HepG2 (cell line): ENCODE results near the gene FGGY. TPM values are rescaled to one million over a fixed set of nuclear protein-coding genes. Genes with fewer than 3 reads are reported as not detected.

Experiments used
- ATAC-seq: fragments of 200-7000 bp; cut with Tn5 transposase; 3 replicates; pipeline ENCODE4 v1.9.1; 2020; ENCODE audit warnings: mild to moderate bottlenecking, moderate library complexity
- BruUV-seq: library from RNA; stranded (reverse); fragments of 400-500 nt; replicated peaks from 2 replicates; lab custom pipeline; 2021; lab: Mats Ljungman, UMichigan
- CTCF ChIA-PET: fragments of 300-600 bp; formaldehyde crosslinking; extraction: SDS; loops from one replicate; lab custom pipeline; 2021; ENCODE audit warnings: low total read pairs, inconsistent platforms, low intra/inter-chr PET ratio; lab: Yijun Ruan, JAX
- POLR2A ChIA-PET: fragments of 350-600 bp; sonication (Branson Sonifier 250); formaldehyde crosslinking; loops from one replicate; lab custom pipeline; 2020; ENCODE audit warnings: antibody characterized with exemption, inconsistent platforms; lab: Yijun Ruan, JAX
- DNase-seq: peaks from one replicate; pipeline ENCODE4 v3.0.0-alpha.2; 2015; ENCODE audit warnings: low spot score
- FAIRE-seq: peaks from 3 replicates; lab custom pipeline; 2011; peaks lifted over from hg19 to GRCh38; lab: Jason Lieb, UNC
- H2AFZ ChIP-seq: one replicate; pipeline ENCODE4 v1.6.1; 2011; ENCODE audit warnings: low read length, inconsistent platforms
- H3K27ac ChIP-seq: fragments of 300-600 bp; 3 replicates; pipeline ENCODE4 v1.8.0; 2011; ENCODE audit warnings: mixed run types, mild to moderate bottlenecking, mixed read lengths, low read length, inconsistent platforms; ENCODE audit not compliant: insufficient read depth; ENCODE audit errors: extremely low read length
- H3K27me3 ChIP-seq, 2 experiments: fragments of 200-600 bp in 1 of 2; 2 replicates in 1 of 2; 3 replicates in 1 of 2; pipeline versions ENCODE4 v1.6.0 to v1.8.0; 2011; ENCODE audit warnings: low read length in 2 of 2, mild to moderate bottlenecking in 2 of 2, moderate library complexity in 2 of 2, inconsistent platforms in 1 of 2; ENCODE audit not compliant: insufficient read depth in 2 of 2, control insufficient read depth in 1 of 2
- H3K36me3 ChIP-seq, 2 experiments: fragments of 200-600 bp in 1 of 2; replicated peaks in 1 of 2; 2 replicates in 1 of 2; 3 replicates in 1 of 2; pipeline versions ENCODE4 v1.5.1 to v1.8.0; 2011; ENCODE audit warnings: low read length in 2 of 2, inconsistent platforms in 1 of 2; ENCODE audit not compliant: insufficient read depth in 2 of 2, control insufficient read depth in 1 of 2
- H3K4me1 ChIP-seq: 2 replicates; pipeline ENCODE4 v1.5.1; 2012; ENCODE audit warnings: low read length, inconsistent platforms; ENCODE audit not compliant: insufficient read depth
- H3K4me2 ChIP-seq: 2 replicates; pipeline ENCODE4 v1.6.0; 2011; ENCODE audit warnings: low read depth, low read length, inconsistent platforms
- H3K4me3 ChIP-seq, 3 experiments: fragments of 200-600 bp in 1 of 3; sonication (generic), shearing (Covaris generic) in 1 of 3; replicated peaks in 1 of 3; 2 replicates each; pipeline ENCODE4 v1.5.1; 2011 to 2016; ENCODE audit warnings: low read length in 3 of 3, inconsistent platforms in 2 of 3, low read depth in 2 of 3, mild to moderate bottlenecking in 2 of 3, control low read depth in 1 of 3, mixed read lengths in 1 of 3; ENCODE audit not compliant: insufficient read depth in 1 of 3
- H3K79me2 ChIP-seq: one replicate; pipeline ENCODE4 v1.6.1; 2011; ENCODE audit warnings: low read length, inconsistent platforms; ENCODE audit not compliant: insufficient read depth
- H3K9ac ChIP-seq: 2 replicates; pipeline ENCODE4 v1.6.0; 2011; ENCODE audit warnings: mild to moderate bottlenecking, low read depth, low read length, inconsistent platforms; ENCODE audit not compliant: insufficient read depth
- H3K9me3 ChIP-seq: 2 replicates; pipeline ENCODE4 v1.5.1; 2012; ENCODE audit warnings: mild to moderate bottlenecking, low read length
- H4K20me1 ChIP-seq: 2 replicates; pipeline ENCODE4 v1.6.0; 2011; ENCODE audit warnings: inconsistent platforms, mild to moderate bottlenecking, low read length, moderate library complexity; ENCODE audit not compliant: insufficient read depth
- CENPBD1 ChIP-seq: sonication (generic); formaldehyde crosslinking; IDR thresholded peaks from 2 replicates; pipeline ENCODE4 v1.8.0; 2022; ENCODE audit warnings: missing genetic modification reagents, low read depth, mild to moderate bottlenecking, borderline replicate concordance
- HHEX ChIP-seq: IDR thresholded peaks from 2 replicates; pipeline ENCODE4 v1.6.1; 2016; ENCODE audit warnings: control low read depth
- KDM4B ChIP-seq: sonication (generic); formaldehyde crosslinking; IDR thresholded peaks from 2 replicates; pipeline ENCODE4 v1.4.0; 2020; ENCODE audit warnings: missing genetic modification reagents
- KLF13 ChIP-seq: sonication (generic); formaldehyde crosslinking; IDR thresholded peaks from 2 replicates; pipeline ENCODE4 v1.4.0; 2020; ENCODE audit warnings: mild to moderate bottlenecking, missing genetic modification reagents
- POLR2AphosphoS5 ChIP-seq: IDR thresholded peaks from 2 replicates; pipeline ENCODE4 v1.6.1; 2012; ENCODE audit warnings: low read depth, low read length
- PRPF4 ChIP-seq: fragments of 200-400 bp; formaldehyde crosslinking; IDR thresholded peaks from 2 replicates; pipeline ENCODE4 v1.6.1; 2016; ENCODE audit warnings: low read length, low read depth; ENCODE audit not compliant: poor library complexity, severe bottlenecking
- SATB2 ChIP-seq: sonication (generic); formaldehyde crosslinking; IDR thresholded peaks from 2 replicates; pipeline ENCODE4 v1.5.0; 2020; ENCODE audit warnings: missing genetic modification reagents
- ZNF3 ChIP-seq: IDR thresholded peaks from 2 replicates; pipeline ENCODE4 v1.7.0; 2017; ENCODE audit warnings: inconsistent platforms
- ZNF33A ChIP-seq: sonication (generic); formaldehyde crosslinking; IDR thresholded peaks from 2 replicates; pipeline ENCODE4 v1.5.1; 2020; ENCODE audit warnings: missing genetic modification reagents, mild to moderate bottlenecking, moderate library complexity, borderline replicate concordance
- ZNF512 ChIP-seq: sonication (generic); formaldehyde crosslinking; IDR thresholded peaks from 2 replicates; pipeline ENCODE4 v1.4.0; 2020; ENCODE audit warnings: mild to moderate bottlenecking, missing genetic modification reagents
- ZNF616 ChIP-seq: sonication (generic); formaldehyde crosslinking; IDR thresholded peaks from 2 replicates; pipeline ENCODE4 v1.5.0; 2020; ENCODE audit warnings: low read depth, mild to moderate bottlenecking, missing genetic modification reagents
- WGBS: methylation state at CpG from one replicate; pipeline ENCODE4 v1.1.6; 2017; ENCODE audit warnings: low lambda C conversion rate; 5-methylcytosine and 5-hydroxymethylcytosine counted together
- in situ Hi-C: cut with HindIII; loops from 2 replicates; pipeline ENCODE4 v1.10.0; 2017; ENCODE audit warnings: low pct_unique_long_range_greater_than_20kb; ENCODE audit not compliant: extremely low pct_ligation_motif_present
- intact Hi-C: fragments of 100-400 bp; cut with micrococcal nuclease; formaldehyde crosslinking; loops from one replicate; pipeline ENCODE4 v1.10.0; 2022; ENCODE audit not compliant: unreplicated experiment
- polyA plus RNA-seq, 8 experiments: library from polyadenylated mRNA; depleted of rRNA in 3 of 8; stranded (reverse) in 7 of 8; unstranded in 1 of 8; fragments of >200 nt; fragmentation: Illumina TruSeq in 4 of 8; extraction: Trizol in 4 of 8; gene quantifications; 2 replicates each; pipeline versions ENCODE4 v1.2.1 to v1.2.3, GENCODE V29; 2011 to 2016; ENCODE audit warnings: low read depth in 4 of 8, missing spikeins in 1 of 8, mixed read lengths in 1 of 8; ENCODE audit not compliant: insufficient read depth in 1 of 8
- total RNA-seq, 5 experiments: library from RNA; depleted of rRNA; stranded (reverse); fragments of >200 nt; fragmentation: Illumina TruSeq; extraction: Trizol; gene quantifications; 2 replicates each; pipeline ENCODE4 v1.2.3, GENCODE V29; 2016; ENCODE audit warnings: low read depth in 1 of 5
- TF ChIP-seq, protein P1 (sequence below): sonication (generic); formaldehyde crosslinking; conservative IDR thresholded peaks from 2 replicates; pipeline ENCODE4 v1.8.0; 2022; ENCODE audit warnings: low read depth, missing genetic modification reagents
- TF ChIP-seq, protein P2 (sequence below): IDR thresholded peaks from 2 replicates; pipeline ENCODE4 v1.6.1; 2016; ENCODE audit warnings: mild to moderate bottlenecking

Gene FGGY
- total and polyA plus RNA-seq, 2 of the 13 experiments (the other 11 are each of a cell fraction or from before 2014, with no cell fraction given), result 15.7 to 27.5 TPM

DNA sequence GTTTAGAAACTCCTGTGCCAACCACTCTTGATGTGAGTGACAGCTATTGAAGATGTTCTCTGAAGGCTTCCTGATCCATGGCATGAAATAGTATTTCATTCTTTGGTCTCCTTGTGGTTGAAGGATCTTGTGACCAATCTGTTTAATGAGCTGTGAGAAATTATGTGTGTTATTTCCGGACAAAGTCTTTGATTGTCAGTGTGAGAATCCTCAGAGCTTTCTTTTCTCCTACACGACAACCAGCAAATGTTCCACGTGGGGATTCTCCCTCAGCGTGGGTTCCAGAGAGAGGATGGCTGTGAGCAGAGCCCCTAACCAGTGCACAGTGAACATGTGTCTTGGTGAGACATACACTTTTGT is 472.8 kb downstream of the FGGY start:
- Histone ChIP-seq H3K9me3 (no peaks in the 10 kb centered on the region), H3K36me3 (no peaks in the 10 kb centered on the region), H3K4me3 (no peak overlapping the region), H3K27ac (no peak overlapping the region)
- POLR2A ChIA-PET, result no interaction called here
- TF ChIP-seq ZNF512 (no peak), CENPBD1 (CRISPR knock-in tag) (no peak), POLR2AphosphoS5 (no peak), PRPF4 (no peak), KLF13 (CRISPR knock-in tag) (no peak), ZNF33A (CRISPR knock-in tag) (no peak), ZNF3 (CRISPR knock-in tag) (no peak), SATB2 (CRISPR knock-in tag) (no peak), KDM4B (CRISPR knock-in tag) (no peak), HHEX (CRISPR knock-in tag) (no peak), ZNF616 (CRISPR knock-in tag) (no peak)
- TF ChIP-seq, protein P1, sequence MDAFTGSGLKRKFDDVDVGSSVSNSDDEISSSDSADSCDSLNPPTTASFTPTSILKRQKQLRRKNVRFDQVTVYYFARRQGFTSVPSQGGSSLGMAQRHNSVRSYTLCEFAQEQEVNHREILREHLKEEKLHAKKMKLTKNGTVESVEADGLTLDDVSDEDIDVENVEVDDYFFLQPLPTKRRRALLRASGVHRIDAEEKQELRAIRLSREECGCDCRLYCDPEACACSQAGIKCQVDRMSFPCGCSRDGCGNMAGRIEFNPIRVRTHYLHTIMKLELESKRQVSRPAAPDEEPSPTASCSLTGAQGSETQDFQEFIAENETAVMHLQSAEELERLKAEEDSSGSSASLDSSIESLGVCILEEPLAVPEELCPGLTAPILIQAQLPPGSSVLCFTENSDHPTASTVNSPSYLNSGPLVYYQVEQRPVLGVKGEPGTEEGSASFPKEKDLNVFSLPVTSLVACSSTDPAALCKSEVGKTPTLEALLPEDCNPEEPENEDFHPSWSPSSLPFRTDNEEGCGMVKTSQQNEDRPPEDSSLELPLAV (CRISPR knock-in tag), result no peak
- TF ChIP-seq, protein P2, sequence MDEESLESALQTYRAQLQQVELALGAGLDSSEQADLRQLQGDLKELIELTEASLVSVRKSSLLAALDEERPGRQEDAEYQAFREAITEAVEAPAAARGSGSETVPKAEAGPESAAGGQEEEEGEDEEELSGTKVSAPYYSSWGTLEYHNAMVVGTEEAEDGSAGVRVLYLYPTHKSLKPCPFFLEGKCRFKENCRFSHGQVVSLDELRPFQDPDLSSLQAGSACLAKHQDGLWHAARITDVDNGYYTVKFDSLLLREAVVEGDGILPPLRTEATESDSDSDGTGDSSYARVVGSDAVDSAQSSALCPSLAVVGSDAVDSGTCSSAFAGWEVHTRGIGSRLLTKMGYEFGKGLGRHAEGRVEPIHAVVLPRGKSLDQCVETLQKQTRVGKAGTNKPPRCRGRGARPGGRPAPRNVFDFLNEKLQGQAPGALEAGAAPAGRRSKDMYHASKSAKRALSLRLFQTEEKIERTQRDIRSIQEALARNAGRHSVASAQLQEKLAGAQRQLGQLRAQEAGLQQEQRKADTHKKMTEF (CRISPR knock-in tag), result no peak
- TF ChIP-seq, all 625 proteins: peak for 0
- DNase-seq (no peak), FAIRE-seq (no peak), ATAC-seq (no peak)
- 90% methylated on average over 4 of the region's 4 CpGs for WGBS
- H3K4me2 ChIP-seq, result no peak overlapping the region
- in situ Hi-C loops (no loop called here), intact Hi-C loops (no loop called here)
- H2AFZ ChIP-seq, result no peak overlapping the region
- BruUV-seq, result no TSS peak
- no peak overlapping the region for H3K9ac ChIP-seq
- H3K4me1 ChIP-seq, result peaks cover 11% of the 10 kb centered on the region
- no peaks in the 10 kb centered on the region for H3K27me3 ChIP-seq
- CTCF ChIA-PET, result no interaction called here
- no peaks in the 10 kb centered on the region for H3K79me2 ChIP-seq
- H4K20me1 ChIP-seq, result no peaks in the 10 kb centered on the region
